Measurements from ENCODE around the gene FBXO33. TPM values are rescaled to one million over a fixed set of nuclear protein-coding genes. Genes with fewer than 3 reads are reported as not detected.
"Not testable (repeated sequence)": the region's sequence is repeated elsewhere in the genome, so short reads cannot be mapped to it uniquely, and the experiment has no call there.

Gene FBXO33
- total RNA-seq, 4 donors from 2014 or later, result 6.2 to 15.8 (median 8.5) TPM

DNA sequence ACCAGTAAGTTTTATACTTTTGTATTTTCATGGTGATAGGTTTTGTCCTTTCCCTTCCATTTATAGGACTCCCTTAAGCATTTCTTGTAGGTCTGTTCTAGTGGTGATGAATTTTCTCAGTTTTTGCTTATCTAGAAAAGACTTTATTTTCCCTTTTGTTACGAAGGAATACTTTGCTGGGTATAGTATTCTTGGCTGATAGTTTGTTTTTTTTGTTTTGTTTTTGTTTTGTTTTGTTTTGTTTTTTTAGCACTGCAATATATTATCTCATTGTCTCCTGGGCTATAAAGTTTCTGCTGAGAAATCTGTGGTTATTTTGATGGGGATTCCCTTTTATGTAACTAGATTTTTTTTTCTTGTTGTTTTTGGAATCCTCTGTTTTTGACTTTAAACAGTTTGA, 67.7 kb downstream of the FBXO33 start:
- H3K4me1 ChIP-seq, result no peaks in the 10 kb centered on the region
- TF ChIP-seq, protein P1, sequence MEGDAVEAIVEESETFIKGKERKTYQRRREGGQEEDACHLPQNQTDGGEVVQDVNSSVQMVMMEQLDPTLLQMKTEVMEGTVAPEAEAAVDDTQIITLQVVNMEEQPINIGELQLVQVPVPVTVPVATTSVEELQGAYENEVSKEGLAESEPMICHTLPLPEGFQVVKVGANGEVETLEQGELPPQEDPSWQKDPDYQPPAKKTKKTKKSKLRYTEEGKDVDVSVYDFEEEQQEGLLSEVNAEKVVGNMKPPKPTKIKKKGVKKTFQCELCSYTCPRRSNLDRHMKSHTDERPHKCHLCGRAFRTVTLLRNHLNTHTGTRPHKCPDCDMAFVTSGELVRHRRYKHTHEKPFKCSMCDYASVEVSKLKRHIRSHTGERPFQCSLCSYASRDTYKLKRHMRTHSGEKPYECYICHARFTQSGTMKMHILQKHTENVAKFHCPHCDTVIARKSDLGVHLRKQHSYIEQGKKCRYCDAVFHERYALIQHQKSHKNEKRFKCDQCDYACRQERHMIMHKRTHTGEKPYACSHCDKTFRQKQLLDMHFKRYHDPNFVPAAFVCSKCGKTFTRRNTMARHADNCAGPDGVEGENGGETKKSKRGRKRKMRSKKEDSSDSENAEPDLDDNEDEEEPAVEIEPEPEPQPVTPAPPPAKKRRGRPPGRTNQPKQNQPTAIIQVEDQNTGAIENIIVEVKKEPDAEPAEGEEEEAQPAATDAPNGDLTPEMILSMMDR (IDR thresholded peaks at IDR 0.05), result no peak
- TF ChIP-seq POLR2A (IDR thresholded peaks at IDR 0.05), result no peak
- DNase-seq, result no peak
- H3K9me3 ChIP-seq, result no peaks in the 10 kb centered on the region
- peaks cover 0 to 4% (median 0%) of the 10 kb centered on the region in 3 donors for H3K36me3 ChIP-seq
- no peaks in the 10 kb centered on the region for H3K27me3 ChIP-seq
- H3K4me3 ChIP-seq, result no peak overlapping the region
- no peak overlapping the region for H3K27ac ChIP-seq

DNA sequence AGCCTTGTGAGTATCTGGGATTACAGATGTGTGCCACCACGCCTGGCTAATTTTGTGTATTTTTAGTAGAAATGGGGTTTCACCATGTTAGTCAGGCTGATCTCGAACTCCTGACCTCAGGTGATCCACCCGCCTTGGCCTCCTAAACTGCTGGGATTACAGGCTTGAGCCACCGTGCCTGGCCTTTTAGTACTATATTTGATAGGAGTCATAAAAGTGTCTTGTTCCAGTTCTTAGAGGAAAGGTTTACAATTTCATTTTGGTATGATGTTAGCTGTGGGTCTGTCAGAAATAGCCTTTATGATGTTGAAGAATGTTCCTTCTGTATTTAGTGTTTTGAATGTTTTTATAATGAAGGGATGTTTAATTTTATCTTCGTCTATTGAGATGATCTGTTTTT, 70.7 kb downstream of the FBXO33 start:
- not testable (repeated sequence) for H3K27ac ChIP-seq, H3K4me1 ChIP-seq, H3K4me3 ChIP-seq, H3K36me3 ChIP-seq, H3K27me3 ChIP-seq, H3K9me3 ChIP-seq, DNase-seq

DNA sequence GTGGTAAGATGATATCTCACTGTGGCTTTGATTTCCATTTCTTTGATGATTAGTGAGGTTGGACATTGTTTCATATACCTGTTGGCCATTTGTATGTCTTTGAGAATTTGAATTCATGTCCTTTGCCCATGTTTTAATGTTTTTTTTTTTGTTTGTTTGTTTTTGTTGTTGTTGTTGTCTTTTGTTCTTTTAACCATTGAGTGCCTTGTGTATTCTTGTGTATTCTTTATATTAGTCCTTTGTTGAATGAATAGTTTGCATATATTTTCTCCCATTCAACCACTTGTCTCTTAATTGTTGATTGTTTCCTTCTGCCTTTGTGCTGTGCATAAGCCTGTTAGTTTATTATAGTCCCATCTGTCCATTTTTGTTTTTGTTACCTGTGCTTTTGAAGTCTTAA, 71.9 kb downstream of the FBXO33 start:
- DNase-seq, result no peak
- TF ChIP-seq POLR2A (IDR thresholded peaks at IDR 0.05), result no peak
- TF ChIP-seq, protein P1 (IDR thresholded peaks at IDR 0.05), result no peak
- Histone ChIP-seq H3K27ac (no peak overlapping the region), H3K4me3 (no peak overlapping the region), H3K9me3 (no peaks in the 10 kb centered on the region), H3K4me1 (no peaks in the 10 kb centered on the region), H3K27me3 (no peaks in the 10 kb centered on the region), H3K36me3 (peaks cover 0 to 4% (median 0%) of the 10 kb centered on the region in 3 donors)

DNA sequence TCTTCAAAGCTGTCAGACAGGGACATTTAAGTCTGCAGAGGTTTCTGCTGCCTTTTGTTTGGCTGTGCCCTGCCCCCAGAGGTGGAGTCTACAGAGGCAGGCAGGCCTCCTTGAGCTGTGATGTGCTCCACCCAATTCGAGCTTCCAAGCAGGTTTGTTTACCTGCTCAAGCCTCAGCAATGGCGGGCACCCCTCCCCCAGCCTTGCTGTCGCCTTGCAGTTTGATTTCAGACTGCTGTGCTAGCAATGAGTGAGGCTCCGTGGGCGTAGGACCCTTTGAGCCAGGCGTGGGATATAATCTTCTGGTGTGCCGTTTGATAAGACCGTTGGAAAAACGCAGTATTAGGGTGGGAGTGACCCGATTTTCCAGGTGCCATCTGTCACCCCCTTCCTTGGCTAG, 73.2 kb downstream of the FBXO33 start:
- H3K4me3 ChIP-seq, H3K27ac ChIP-seq, H3K4me1 ChIP-seq, H3K9me3 ChIP-seq, H3K27me3 ChIP-seq, H3K36me3 ChIP-seq, DNase-seq: not testable (repeated sequence)

DNA sequence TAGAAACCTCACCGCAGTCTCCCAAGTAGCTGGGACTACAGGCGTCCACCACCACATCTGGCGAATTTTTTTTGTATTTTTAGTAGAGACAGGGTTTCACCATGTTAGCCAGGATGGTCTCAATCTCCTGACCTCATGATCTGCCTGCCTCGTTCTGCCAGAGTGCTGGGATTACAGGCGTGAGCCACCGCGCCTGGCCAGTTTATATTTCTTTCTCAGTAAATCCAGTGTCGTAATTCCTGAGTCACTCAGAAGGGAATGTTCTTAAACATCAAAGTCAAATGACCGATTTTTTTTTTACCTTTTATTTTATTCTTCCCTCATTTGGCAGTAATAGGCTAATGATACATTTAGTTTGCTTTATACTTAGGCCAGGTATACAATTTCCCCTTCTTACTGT, 80.5 kb downstream of the FBXO33 start:
- H3K36me3 ChIP-seq, result peaks cover 0 to 42% (median 0%) of the 10 kb centered on the region in 3 donors

DNA sequence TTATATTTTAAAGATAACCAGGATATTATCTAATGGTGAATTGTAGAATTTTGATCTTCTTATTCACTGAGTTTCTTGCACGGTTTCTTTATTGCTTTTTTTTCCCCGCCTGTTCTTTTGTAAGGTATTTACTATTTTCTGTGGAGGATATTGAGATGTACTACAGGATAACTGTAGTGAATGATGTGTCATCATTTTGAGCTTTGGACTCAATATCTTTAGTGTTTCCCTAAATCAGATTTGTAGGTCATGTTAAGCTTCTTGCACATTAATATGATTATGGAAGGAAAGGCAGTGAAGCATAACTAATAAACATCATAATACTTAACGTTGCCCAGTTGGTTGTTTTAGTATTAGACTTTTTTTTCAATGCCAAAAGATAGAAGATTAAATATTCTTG, 81.4 kb downstream of the FBXO33 start:
- Histone ChIP-seq H3K4me3 (no peak overlapping the region), H3K27ac (no peak overlapping the region), H3K9me3 (no peaks in the 10 kb centered on the region), H3K36me3 (peaks cover 0 to 51% (median 0%) of the 10 kb centered on the region in 3 donors), H3K27me3 (no peaks in the 10 kb centered on the region), H3K4me1 (no peaks in the 10 kb centered on the region)
- TF ChIP-seq POLR2A (IDR thresholded peaks at IDR 0.05), result no peak
- TF ChIP-seq, protein P1 (IDR thresholded peaks at IDR 0.05), result no peak
- DNase-seq, result no peak

More for the DNA sequence above, 80.5 kb downstream of the FBXO33 start:
- Histone ChIP-seq H3K9me3 (no peaks in the 10 kb centered on the region), H3K4me3 (no peak overlapping the region), H3K27ac (no peak overlapping the region), H3K27me3 (no peaks in the 10 kb centered on the region), H3K4me1 (no peaks in the 10 kb centered on the region)
- no peak for DNase-seq
- no peak for TF ChIP-seq POLR2A (IDR thresholded peaks at IDR 0.05)
- TF ChIP-seq, protein P1 (IDR thresholded peaks at IDR 0.05), result no peak

Other genes starting within 250 kb of the FBXO33 start
- gene MIA2, start 198.5 kb downstream of the FBXO33 start, total RNA-seq, result 100 to 1,000 TPM in 3 of 4 donors, 10 to 100 TPM in 1; 44.6 to 143 (median 128) TPM